ENCODE data around the gene TBC1D8. TPM values are rescaled to one million over a fixed set of nuclear protein-coding genes. Genes with fewer than 3 reads are reported as not detected.

The TBC1D8 gene
- total and polyA plus RNA-seq, 9 of the 15 experiments (the other 6 are each of a cell fraction or from before 2014, with no cell fraction given): 0.36 to 1.3 (median 0.82) TPM

- no peaks in the 10 kb centered on the region for H3K27me3 ChIP-seq (ENCODE audit: control insufficient read depth in 2 of 2, insufficient read depth in 2 of 2, low read length in 2 of 2)
- WGBS (ENCODE audit: insufficient coverage, low coverage, missing lambda C conversion rate): 0% methylated on average over 26 of the region's 26 CpGs
- H4K20me1 ChIP-seq (replicated peaks; ENCODE audit: control insufficient read depth, insufficient read depth, low read length): peaks cover 25% of the 10 kb centered on the region; the same call in 1 of the 2 replicates
- in situ Hi-C loops (cut with MboI): no loop called here
- BruUV-seq (replicated peaks): TSS peak; percentile 53
- ATAC-seq (peak; percentile 37), FAIRE-seq (peak; percentile 55), DNase-seq (ENCODE audit: extremely low read depth in 1 of 4, low spot score in 3 of 4) (peak; percentile 22 to 30 (median 28))
- peaks cover 53% of the 10 kb centered on the region for H3K36me3 ChIP-seq (ENCODE audit: control insufficient read depth, insufficient read depth, low read length)
- H3K9me3 ChIP-seq (replicated peaks; ENCODE audit: control insufficient read depth, insufficient read depth, low read depth, low read length): no peaks in the 10 kb centered on the region
- ChIA-PET POLR2A (interaction anchor here (0.5 to 2.5 kb wide), 24 partner anchors 10 to 943 kb away, joined by 3 to 17 read pairs (median 3); partner anchors contain the start of genes MAP4K4 and RNF149), CTCF (ENCODE audit: low intra/inter-chr PET ratio) (no interaction called here)
- peak overlapping the region; percentile 54 for H2AFZ ChIP-seq (ENCODE audit: low read depth, low read length)
- H3K4me2 ChIP-seq (ENCODE audit: insufficient read depth, low read length): peak overlapping the region; percentile 94
- peak overlapping the region; percentile 85 for H3K27ac ChIP-seq (ENCODE audit: extremely low read depth, low read depth, low read length)
- intact Hi-C loops (cut with micrococcal nuclease): no loop called here
- H3K9me1 ChIP-seq (ENCODE audit: control insufficient read depth, insufficient read depth, low read length): no peaks in the 10 kb centered on the region
- peak overlapping the region; percentile 86 for H3K4me3 ChIP-seq
- peaks cover 18% of the 10 kb centered on the region in 2 experiments; a peak in 4 of 5 replicates for H3K4me1 ChIP-seq (replicated peaks in 1 of 2; ENCODE audit: control insufficient read depth in 2 of 2, insufficient read depth in 2 of 2, low read length in 2 of 2)
- peak overlapping the region; percentile 83 to 99 for H3K9ac ChIP-seq (ENCODE audit: insufficient read depth in 1 of 2, low read depth in 2 of 2, low read length in 2 of 2)
- peaks cover 54% of the 10 kb centered on the region for H3K79me2 ChIP-seq (ENCODE audit: control insufficient read depth, insufficient read depth, low read length)
- TF ChIP-seq THRAP3 (IDR thresholded peaks at IDR 0.05; ENCODE audit: borderline replicate concordance) (no peak), ZNF347 (CRISPR knock-in tag; IDR thresholded peaks at IDR 0.05; ENCODE audit: low read depth) (no peak), ZBTB33 (CRISPR knock-in tag; IDR thresholded peaks at IDR 0.05) (no peak), ZNF212 (CRISPR knock-in tag; IDR thresholded peaks at IDR 0.05) (0 out of 2 replicates have a peak, but pooled peaks have one; percentile 26), CHD1 (IDR thresholded peaks at IDR 0.05; ENCODE audit: low read length) (peak; percentile 66), CHD7 (IDR thresholded peaks at IDR 0.05; ENCODE audit: low read depth, low read length) (no peak), ZNF445 (CRISPR knock-in tag; IDR thresholded peaks at IDR 0.05; ENCODE audit: low read depth) (no peak), HDAC1 (IDR thresholded peaks at IDR 0.05) (0 out of 4 replicates have a peak, but pooled peaks of 1 of the 2 experiments have one; percentile 1)
These were observed 148.5 kb downstream of the TBC1D8 start for GRCh38 chr2:101002562-101003277.

All from K562 (cell line).